ENCODE data around the gene NUP50.

Gene NUP50

DNA sequence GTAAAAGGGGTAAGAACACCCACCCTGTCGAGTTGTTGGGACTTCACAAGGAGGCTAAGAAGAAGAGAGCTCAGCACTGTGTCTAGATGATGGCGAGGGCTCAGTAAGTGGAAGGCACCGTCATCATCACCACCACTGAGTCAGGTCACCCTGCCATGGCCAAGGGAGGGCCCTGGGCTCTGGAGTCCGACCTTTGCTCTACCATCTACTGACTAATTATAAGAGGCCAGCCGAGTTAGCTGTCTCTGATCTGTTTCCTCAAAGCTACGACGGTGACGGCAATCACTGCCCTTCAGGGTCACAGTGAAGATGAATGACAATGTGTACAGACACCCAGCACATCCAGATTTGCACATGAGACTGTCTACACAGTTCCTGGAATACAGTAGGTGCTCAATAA is 47.7 kb downstream of the NUP50 start:
- DNase-seq, result no peak

GRCh38 chr22:45211848-45212247 is 48.1 kb downstream of the NUP50 start:
- no peak for DNase-seq

GRCh38 chr22:45212306-45212709 is 48.6 kb downstream of the NUP50 start:
- DNase-seq, result no peak

- no peak for DNase-seq
These were observed 49.4 kb downstream of the NUP50 start for GRCh38 chr22:45212992-45213751.

- DNase-seq, result no peak
These were observed 52.6 kb downstream of the NUP50 start for GRCh38 chr22:45216133-45217003.

DNA sequence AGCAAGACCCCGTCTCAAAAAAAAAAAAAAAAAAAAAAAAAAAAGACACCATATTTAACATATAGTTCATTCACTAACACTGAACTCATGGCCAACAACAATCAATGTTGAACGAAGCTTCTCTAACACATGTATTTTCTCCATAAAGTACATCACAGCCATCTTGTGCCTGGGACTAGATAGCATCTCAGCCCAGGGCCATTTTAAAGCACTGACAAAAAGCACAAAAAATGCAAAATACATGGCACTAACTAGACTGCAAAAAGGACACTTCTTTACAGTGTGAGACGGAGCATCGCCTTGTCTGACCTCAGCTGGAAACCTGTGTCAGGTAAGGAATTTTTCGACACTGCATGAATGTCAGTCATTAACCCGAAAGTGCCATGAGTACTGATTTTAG is 53.6 kb downstream of the NUP50 start:
- no peak for DNase-seq

DNA sequence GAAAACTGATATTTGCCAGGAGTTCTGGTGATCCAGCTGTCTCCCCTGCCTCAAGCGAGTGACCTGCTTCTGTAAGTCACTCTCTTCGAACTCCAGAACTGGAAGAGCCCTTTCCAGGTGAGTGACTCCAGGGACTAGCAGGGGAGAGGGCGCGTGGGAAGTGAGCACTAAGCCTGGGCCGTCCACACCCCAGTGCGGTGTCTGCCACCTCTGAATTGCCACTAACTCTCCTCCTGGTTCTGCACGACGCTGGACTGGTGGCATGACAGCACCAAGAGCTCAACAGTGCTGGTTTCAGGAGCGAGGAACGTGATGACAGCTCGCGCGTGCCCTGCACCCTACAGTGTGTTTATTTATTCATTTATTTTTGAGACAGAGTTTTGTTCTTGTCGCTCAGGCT is 54.1 kb downstream of the NUP50 start:
- no peak for DNase-seq

GRCh38 chr22:45218976-45219375 is 55.3 kb downstream of the NUP50 start:
- DNase-seq, result peak; percentile 24

GRCh38 chr22:45221201-45221600 is 57.5 kb downstream of the NUP50 start:
- DNase-seq, result no peak

DNA sequence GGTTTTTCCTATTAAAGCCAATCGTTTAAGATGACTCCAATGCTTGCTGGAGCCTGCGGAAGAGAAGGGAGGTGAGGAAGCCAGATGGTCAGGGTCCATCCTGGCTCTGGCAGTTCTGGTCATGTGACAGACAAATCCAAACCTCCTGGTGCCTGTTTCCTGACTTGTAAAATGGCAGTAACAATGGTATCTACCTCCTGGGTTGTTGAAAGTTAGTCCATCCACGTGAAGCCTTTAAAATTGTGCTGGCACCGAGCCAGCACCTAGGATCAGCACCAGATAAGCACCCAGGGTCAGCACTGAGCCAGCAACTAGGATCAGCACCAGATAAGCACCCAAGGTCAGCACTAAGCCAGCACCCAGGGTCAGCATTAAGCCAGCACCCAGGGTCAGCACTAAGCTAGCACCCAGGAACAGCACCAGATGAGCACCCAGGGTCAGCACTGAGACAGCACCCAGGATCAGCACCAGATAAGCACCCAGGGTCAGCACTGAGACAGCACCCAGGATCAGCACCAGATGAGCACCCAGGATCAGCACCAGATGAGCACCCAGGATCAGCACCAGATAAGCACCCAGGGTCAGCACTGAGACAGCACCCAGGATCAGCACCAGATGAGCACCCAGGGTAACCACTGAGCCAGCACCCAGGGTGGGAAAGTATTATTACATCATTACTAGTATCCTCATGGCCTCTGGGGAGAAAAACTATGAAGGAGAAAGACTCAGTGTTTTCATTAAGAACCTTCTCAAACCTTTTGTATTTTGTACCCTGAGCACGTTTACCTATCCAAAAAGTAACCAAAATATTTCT is 59.8 kb downstream of the NUP50 start:
- DNase-seq, result no peak

- DNase-seq, result no peak
These were observed 60.6 kb downstream of the NUP50 start for GRCh38 chr22:45224331-45224730.

GRCh38 chr22:45224988-45225731 is 61.4 kb downstream of the NUP50 start:
- DNase-seq, result no peak

- DNase-seq, result no peak
These were observed 62.2 kb downstream of the NUP50 start for GRCh38 chr22:45225732-45226502.

- DNase-seq, result no peak
These were observed 62.9 kb downstream of the NUP50 start for GRCh38 chr22:45226503-45227186.

DNA sequence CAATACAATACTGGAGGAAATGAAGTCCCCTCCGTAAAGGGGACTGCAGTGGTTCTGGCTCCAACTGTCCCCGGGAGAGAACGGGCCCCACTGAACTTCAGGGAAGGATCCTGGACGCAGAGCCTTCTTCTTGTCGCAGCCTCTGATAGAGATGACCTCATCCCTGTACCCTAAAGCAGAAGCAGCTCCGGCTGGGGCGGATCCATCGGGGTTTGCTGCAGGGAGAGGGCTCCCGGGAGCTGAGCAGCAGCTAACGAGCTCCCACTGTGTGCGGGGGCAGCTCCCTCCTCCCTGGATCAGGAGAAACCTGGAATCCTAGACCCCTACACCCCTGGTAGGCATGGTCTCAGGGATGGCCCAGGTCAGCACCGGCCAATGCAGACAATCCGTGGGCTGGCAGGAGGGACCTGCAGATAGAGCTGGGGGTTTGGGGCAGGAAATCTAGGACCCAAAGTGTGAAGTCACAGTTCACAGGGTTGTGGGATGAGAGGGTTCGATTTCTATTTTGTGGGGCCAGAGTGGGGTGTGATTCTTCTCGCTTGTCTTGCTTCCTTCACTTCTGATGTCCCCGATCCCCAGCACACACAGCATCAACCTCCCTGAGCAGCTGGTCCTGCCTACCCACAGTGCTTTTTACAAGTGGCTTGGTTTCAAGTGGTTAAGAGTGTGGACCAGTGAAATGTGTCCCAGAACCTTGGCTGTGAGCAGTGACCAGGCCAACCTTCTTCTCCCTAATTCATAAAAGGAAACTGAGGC is 64.1 kb downstream of the NUP50 start:
- no peak for DNase-seq

DNA sequence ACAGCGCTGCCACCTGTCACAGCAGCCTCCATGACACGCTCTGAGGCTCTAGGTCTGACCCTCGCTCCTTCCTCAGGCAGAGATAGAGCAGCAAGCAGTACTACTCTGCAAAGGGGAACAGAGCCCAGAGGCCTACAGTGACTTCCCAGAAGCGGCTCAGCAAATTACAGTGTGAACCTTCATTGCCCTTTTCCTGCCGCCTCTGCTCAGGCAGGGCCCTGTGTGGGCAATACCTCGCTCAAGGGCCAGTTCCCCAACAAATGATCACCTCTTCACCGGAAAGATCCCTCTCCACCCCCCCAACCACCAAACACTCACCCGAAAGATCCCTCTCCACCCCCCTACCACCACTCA is 64.7 kb downstream of the NUP50 start:
- DNase-seq, result no peak

GRCh38 chr22:45229181-45229580 is 65.5 kb downstream of the NUP50 start:
- no peak for DNase-seq

- no peak for DNase-seq
These were observed 66.4 kb downstream of the NUP50 start for GRCh38 chr22:45230026-45230721.

DNA sequence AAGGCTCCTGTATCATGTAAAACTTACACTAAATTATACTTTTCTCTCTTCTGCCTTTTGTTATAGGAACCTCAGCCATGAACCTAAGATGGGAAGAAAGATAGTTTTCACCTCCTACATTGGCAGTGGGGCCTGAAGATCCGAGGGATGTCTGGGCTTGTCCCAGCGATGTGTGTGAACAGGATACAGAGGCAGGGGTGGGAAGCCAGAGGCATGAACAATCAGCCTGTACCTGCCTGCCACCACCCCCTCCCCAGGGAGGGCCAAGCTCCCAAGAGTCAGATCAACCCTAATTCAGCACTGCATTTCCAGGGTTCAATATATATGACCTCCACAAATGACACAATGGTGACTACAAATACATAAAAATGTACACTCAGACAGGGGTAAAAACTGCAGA is 67.6 kb downstream of the NUP50 start:
- DNase-seq, result no peak

DNA sequence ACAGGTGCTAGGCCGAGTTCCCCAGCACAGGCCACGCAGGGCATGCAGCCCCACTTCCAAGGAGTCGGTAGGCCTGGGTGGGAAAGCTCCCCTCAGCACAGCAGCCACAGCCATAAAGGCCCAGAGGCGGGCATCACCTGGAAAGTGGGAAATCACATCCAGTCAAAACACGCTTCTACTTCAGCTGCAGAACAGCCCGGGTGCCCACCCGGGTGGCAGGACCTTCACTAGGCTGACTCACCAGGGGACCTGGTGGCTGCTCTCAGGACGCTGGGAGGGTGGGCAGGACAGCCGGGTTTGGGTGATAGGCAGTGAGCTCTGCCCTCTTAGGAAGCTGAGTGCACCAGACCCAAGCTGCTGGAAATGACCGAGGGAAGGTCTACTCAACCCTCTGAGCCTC is 69.7 kb downstream of the NUP50 start:
- no peak for DNase-seq

Measured in CD4-positive, alpha-beta T cell treated with Interleukin-10 for 1 hour (primary cell).